ENCODE data around the gene PAPPA. TPM values are rescaled to one million over a fixed set of nuclear protein-coding genes. Genes with fewer than 3 reads are reported as not detected.
A peak's percentile ranks its signal among the peaks of the same experiment; 100 is the strongest.

PAPPA gene
- total and polyA plus RNA-seq, 2 of the 8 experiments (the other 6 are each of a cell fraction or from before 2014, with no cell fraction given), result 0.18 to 0.63 TPM

- no peak for TF ChIP-seq RBBP5 (IDR thresholded peaks at IDR 0.05; ENCODE audit: borderline replicate concordance, low read depth, low read length)
- TF ChIP-seq RFX5 (IDR thresholded peaks at IDR 0.05; ENCODE audit: borderline replicate concordance, low read depth, low read length), result no peak
- TF ChIP-seq NRF1 (IDR thresholded peaks at IDR 0.05; ENCODE audit: low read depth, low read length), result no peak
- TF ChIP-seq CHD2 (IDR thresholded peaks at IDR 0.05; ENCODE audit: low read length), result no peak
- peak; percentile 60 for TF ChIP-seq ASH2L (IDR thresholded peaks at IDR 0.05; ENCODE audit: low read length)
Measured at GRCh38 chr9:116154976-116155697, 1.5 kb downstream of the PAPPA start (continued).

Measured in H1 (cell line).